Hepatocyte (in vitro differentiated cells): ENCODE results near the gene TXNDC5. TPM values are rescaled to one million over a fixed set of nuclear protein-coding genes. Genes with fewer than 3 reads are reported as not detected.

Experiments used
- DNase-seq: peaks from one replicate; pipeline ENCODE4 v3.0.0-alpha.2; 2016; ENCODE audit warnings: low spot score
- H2AFZ ChIP-seq: fragments of 200-600 bp; sonication (generic); 2 replicates; pipeline ENCODE4 v1.6.0; 2016; ENCODE audit warnings: antibody characterized with exemption, mild to moderate bottlenecking
- H3K27ac ChIP-seq: fragments of 200-600 bp; sonication (generic); 2 replicates; pipeline ENCODE4 v1.5.1; 2016; ENCODE audit warnings: mild to moderate bottlenecking
- H3K27me3 ChIP-seq: fragments of 200-600 bp; sonication (generic); 2 replicates; pipeline ENCODE4 v1.6.1; 2016
- H3K36me3 ChIP-seq: fragments of 200-600 bp; sonication (generic); replicated peaks from 2 replicates; pipeline ENCODE4 v1.5.1; 2016; ENCODE audit warnings: low read depth; ENCODE audit not compliant: insufficient read depth
- H3K4me1 ChIP-seq: fragments of 200-600 bp; sonication (generic); 2 replicates; pipeline ENCODE4 v1.5.1; 2016; ENCODE audit warnings: mild to moderate bottlenecking, moderate library complexity; ENCODE audit not compliant: insufficient read depth
- H3K4me2 ChIP-seq: fragments of 200-600 bp; sonication (generic); 2 replicates; pipeline ENCODE4 v1.6.0; 2016
- H3K4me3 ChIP-seq: fragments of 200-600 bp; sonication (generic); 2 replicates; pipeline ENCODE4 v1.5.1; 2016; ENCODE audit warnings: mild to moderate bottlenecking
- H3K79me2 ChIP-seq: fragments of 200-600 bp; sonication (generic); 2 replicates; pipeline ENCODE4 v1.6.0; 2017; ENCODE audit warnings: mild to moderate bottlenecking
- H3K9me2 ChIP-seq: fragments of 200-600 bp; sonication (generic); replicated peaks from 2 replicates; pipeline ENCODE4 v1.6.0; 2017; ENCODE audit warnings: mild to moderate bottlenecking; ENCODE audit not compliant: insufficient read depth
- H3K9me3 ChIP-seq: fragments of 200-600 bp; sonication (generic); 2 replicates; pipeline ENCODE4 v1.5.1; 2016; ENCODE audit warnings: low read depth, mild to moderate bottlenecking
- H4K20me1 ChIP-seq: fragments of 200-600 bp; sonication (generic); 2 replicates; pipeline ENCODE4 v1.6.0; 2016; ENCODE audit warnings: mild to moderate bottlenecking; ENCODE audit not compliant: insufficient read depth, poor library complexity, severe bottlenecking
- CTCF ChIP-seq: fragments of 200-600 bp; sonication (generic); IDR thresholded peaks from 2 replicates; pipeline ENCODE4 v1.5.1; 2016; ENCODE audit warnings: antibody characterized with exemption, mild to moderate bottlenecking; ENCODE audit not compliant: poor library complexity
- EZH2 ChIP-seq: fragments of 200-600 bp; sonication (generic); IDR thresholded peaks from 2 replicates; pipeline ENCODE4 v1.6.1; 2016; ENCODE audit warnings: antibody characterized with exemption, mild to moderate bottlenecking, borderline replicate concordance
- EZH2phosphoT487 ChIP-seq: fragments of 200-600 bp; sonication (generic); IDR thresholded peaks from one replicate; pipeline ENCODE4 v1.6.1; 2018; ENCODE audit warnings: antibody characterized with exemption, mild to moderate bottlenecking, low read depth, moderate library complexity; ENCODE audit not compliant: unreplicated experiment, severe bottlenecking
- WGBS: methylation state at CpG from one replicate; pipeline ENCODE4 v1.1.6; 2016; ENCODE audit warnings: low lambda C conversion rate; ENCODE audit errors: missing lambda C conversion rate; 5-methylcytosine and 5-hydroxymethylcytosine counted together
- polyA plus RNA-seq: library from polyadenylated mRNA; unstranded; fragments of >200 nt; fragmentation: Nextera tagmentation; extraction: Ambion mirVana; gene quantifications from 2 replicates; pipeline ENCODE4 v1.2.1, GENCODE V29; 2016
- total RNA-seq: library from RNA; depleted of rRNA; stranded (reverse); fragments of >200 nt; gene quantifications from 2 replicates; pipeline ENCODE4 v1.2.3, GENCODE V29; 2014

The TXNDC5 gene
- total and polyA plus RNA-seq, 2 experiments from 2014 or later: 238 to 241 TPM

- Histone ChIP-seq H3K36me3 (no peaks in the 10 kb centered on the region), H4K20me1 (no peaks in the 10 kb centered on the region), H2AFZ (no peak overlapping the region), H3K27me3 (no peaks in the 10 kb centered on the region), H3K4me3 (no peak overlapping the region), H3K4me1 (no peaks in the 10 kb centered on the region), H3K4me2 (no peak overlapping the region), H3K9me2 (no peaks in the 10 kb centered on the region), H3K79me2 (no peaks in the 10 kb centered on the region), H3K9me3 (no peaks in the 10 kb centered on the region), H3K27ac (no peak overlapping the region)
- TF ChIP-seq EZH2 (no peak), CTCF (no peak), EZH2phosphoT487 (no peak)
- no peak for DNase-seq
- WGBS: 89% methylated on average over 4 of the region's 4 CpGs
Measured at GRCh38 chr6:7918403-7918802, 7.8 kb upstream of the TXNDC5 start.

GRCh38 chr6:7917729-7918128 is 7.1 kb upstream of the TXNDC5 start:
- TF ChIP-seq CTCF (no peak), EZH2 (no peak), EZH2phosphoT487 (no peak)
- Histone ChIP-seq H3K27ac (no peak overlapping the region), H2AFZ (no peak overlapping the region), H4K20me1 (no peaks in the 10 kb centered on the region), H3K9me3 (no peaks in the 10 kb centered on the region), H3K4me2 (no peak overlapping the region), H3K9me2 (no peaks in the 10 kb centered on the region), H3K4me3 (no peak overlapping the region), H3K36me3 (no peaks in the 10 kb centered on the region), H3K4me1 (no peaks in the 10 kb centered on the region), H3K27me3 (no peaks in the 10 kb centered on the region), H3K79me2 (no peaks in the 10 kb centered on the region)
- whole genome bisulfite sequencing: 82% methylated on average over 5 of the region's 5 CpGs
- DNase-seq: no peak

GRCh38 chr6:7916959-7917358 is 6.4 kb upstream of the TXNDC5 start:
- H3K36me3 ChIP-seq: no peaks in the 10 kb centered on the region
- WGBS: 92% methylated on average over 1 of the region's 1 CpG
- H2AFZ ChIP-seq: no peak overlapping the region
- H3K27ac ChIP-seq: no peak overlapping the region
- H4K20me1 ChIP-seq: no peaks in the 10 kb centered on the region
- H3K9me3 ChIP-seq: no peaks in the 10 kb centered on the region
- H3K9me2 ChIP-seq: no peaks in the 10 kb centered on the region
- TF ChIP-seq CTCF (no peak), EZH2 (no peak), EZH2phosphoT487 (no peak)
- H3K4me1 ChIP-seq: no peaks in the 10 kb centered on the region
- H3K79me2 ChIP-seq: no peaks in the 10 kb centered on the region
- H3K27me3 ChIP-seq: no peaks in the 10 kb centered on the region
- H3K4me2 ChIP-seq: no peak overlapping the region
- no peak for DNase-seq
- no peak overlapping the region for H3K4me3 ChIP-seq
